ENCODE measurements around the gene PLAU.
"Not testable (repeated sequence)": the region's sequence is repeated elsewhere in the genome, so short reads cannot be mapped to it uniquely, and the experiment has no call there.

PLAU gene

GRCh38 chr10:73950155-73950948, 39.4 kb downstream of the PLAU start:
- no peak for DNase-seq (ENCODE audit: low read depth)

- no peak for DNase-seq (ENCODE audit: low read depth)
Observed at GRCh38 chr10:73953665-73954064, 42.7 kb downstream of the PLAU start.

- no peak for DNase-seq (ENCODE audit: low read depth)
Observed at GRCh38 chr10:73954737-73955136, 43.8 kb downstream of the PLAU start.

- DNase-seq (ENCODE audit: low read depth), result no peak
Observed at GRCh38 chr10:73955719-73956118, 44.8 kb downstream of the PLAU start.

- DNase-seq (ENCODE audit: low read depth), result no peak
Observed at GRCh38 chr10:73956476-73957359, 45.8 kb downstream of the PLAU start.

- no peak for DNase-seq (ENCODE audit: low read depth)
Observed at GRCh38 chr10:73959484-73960243, 48.7 kb downstream of the PLAU start.

- DNase-seq (ENCODE audit: low read depth), result no peak
Observed at GRCh38 chr10:73962386-73962785, 51.5 kb downstream of the PLAU start.

- not testable (repeated sequence) for DNase-seq (ENCODE audit: low read depth)
Observed at GRCh38 chr10:73963533-73963932, 52.6 kb downstream of the PLAU start.

GRCh38 chr10:73964743-73965142, 53.8 kb downstream of the PLAU start:
- no peak for DNase-seq (ENCODE audit: low read depth)

GRCh38 chr10:73965267-73965889, 54.4 kb downstream of the PLAU start:
- not testable (repeated sequence) for DNase-seq (ENCODE audit: low read depth)

GRCh38 chr10:73965890-73966768, 55.2 kb downstream of the PLAU start:
- DNase-seq (ENCODE audit: low read depth), result no peak

GRCh38 chr10:73967022-73967429, 56.1 kb downstream of the PLAU start:
- no peak for DNase-seq (ENCODE audit: low read depth)

All from stimulated activated CD4-positive, alpha-beta T cell treated with anti-CD3 and anti-CD28 coated beads, Interleukin-2, amount 100 ng/mL, for 4 hours (primary cell).